Neural cell (in vitro differentiated cells): ENCODE data around the gene BEND5. TPM values are rescaled to one million over a fixed set of nuclear protein-coding genes. Genes with fewer than 3 reads are reported as not detected.

ENCODE experiments used
- H2AFZ ChIP-seq: fragments of 200-600, 300-800 bp; sonication (generic), shearing (Covaris generic); 2 replicates; pipeline ENCODE4 v1.6.0; 2014; ENCODE audit warnings: low read depth, mild to moderate bottlenecking, antibody characterized with exemption, low read length, moderate library complexity
- H3F3A ChIP-seq: fragments of 200-600 bp; shearing (Covaris generic); 2 replicates; pipeline ENCODE4 v1.6.1; 2016; ENCODE audit warnings: mild to moderate bottlenecking, moderate library complexity, mixed read lengths, antibody characterized with exemption, low read length; ENCODE audit not compliant: insufficient read depth, poor library complexity, severe bottlenecking
- H3K27ac ChIP-seq: fragments of 200-600, 300-800 bp; sonication (generic), shearing (Covaris generic); 2 replicates; pipeline ENCODE4 v1.5.1; 2014; ENCODE audit warnings: mild to moderate bottlenecking, low read length, moderate library complexity
- H3K27me3 ChIP-seq: fragments of 300-800, 200-600 bp; sonication (generic), shearing (Covaris generic); 2 replicates; pipeline ENCODE4 v1.6.0; 2014; ENCODE audit warnings: mild to moderate bottlenecking, low read depth, low read length, moderate library complexity; ENCODE audit not compliant: insufficient read depth
- H3K36me3 ChIP-seq: fragments of 300-800, 200-600 bp; sonication (generic), shearing (Covaris generic); 2 replicates; pipeline ENCODE4 v1.5.1; 2014; ENCODE audit warnings: mild to moderate bottlenecking, antibody characterized with exemption, low read length, moderate library complexity; ENCODE audit not compliant: insufficient read depth
- H3K4me2 ChIP-seq: fragments of 300-800, 200-600 bp; sonication (generic), shearing (Covaris generic); 2 replicates; pipeline ENCODE4 v1.6.0; 2014; ENCODE audit warnings: mild to moderate bottlenecking, low read length
- H3K4me3 ChIP-seq: fragments of 300-800, 200-600 bp; sonication (generic), shearing (Covaris generic); 2 replicates; pipeline ENCODE4 v1.5.1; 2014; ENCODE audit warnings: mild to moderate bottlenecking, low read length, moderate library complexity
- H3K79me2 ChIP-seq: fragments of 200-600 bp; shearing (Covaris generic); replicated peaks from 2 replicates; pipeline ENCODE4 v1.6.0; 2014; ENCODE audit warnings: mild to moderate bottlenecking, low read length, moderate library complexity; ENCODE audit not compliant: insufficient read depth
- H3K9ac ChIP-seq: fragments of 300-800, 200-600 bp; sonication (generic), shearing (Covaris generic); 2 replicates; pipeline ENCODE4 v1.6.1; 2016; ENCODE audit warnings: mild to moderate bottlenecking, low read length, mixed read lengths
- H3K9me2 ChIP-seq: fragments of 200-600 bp; shearing (Covaris generic); 2 replicates; pipeline ENCODE4 v1.6.1; 2016; ENCODE audit warnings: mild to moderate bottlenecking, low read length, mixed read lengths; ENCODE audit not compliant: insufficient read depth
- H3K9me3 ChIP-seq: fragments of 200-600, 300-800 bp; sonication (generic), shearing (Covaris generic); 2 replicates; pipeline ENCODE4 v1.6.1; 2016; ENCODE audit warnings: mild to moderate bottlenecking, mixed run types, low read length, moderate library complexity, mixed read lengths
- H4K20me1 ChIP-seq: fragments of 200-600 bp; shearing (Covaris generic); 2 replicates; pipeline ENCODE4 v1.6.1; 2016; ENCODE audit warnings: mild to moderate bottlenecking, mixed run types; ENCODE audit not compliant: insufficient read depth
- CTCF ChIP-seq: fragments of 450-650 bp; IDR thresholded peaks from 2 replicates; pipeline ENCODE4 v1.5.1; 2014; ENCODE audit warnings: antibody characterized with exemption, mild to moderate bottlenecking, moderate library complexity; ENCODE audit not compliant: poor library complexity, severe bottlenecking
- EP300 ChIP-seq: fragments of 450-650 bp; conservative IDR thresholded peaks from 2 replicates; pipeline ENCODE4 v1.6.1; 2014; ENCODE audit warnings: antibody characterized with exemption, mild to moderate bottlenecking, moderate library complexity; ENCODE audit not compliant: poor library complexity, severe bottlenecking
- EZH2 ChIP-seq: fragments of 200-600, 300-800 bp; shearing (Covaris generic), sonication (generic); IDR thresholded peaks from 2 replicates; pipeline ENCODE4 v1.6.1; 2014; ENCODE audit warnings: antibody characterized with exemption, low read length, borderline replicate concordance, mild to moderate bottlenecking; ENCODE audit not compliant: insufficient read depth, poor library complexity, severe bottlenecking
- MXI1 ChIP-seq: fragments of 450-650 bp; conservative IDR thresholded peaks from 2 replicates; pipeline ENCODE4 v1.6.1; 2014; ENCODE audit warnings: antibody characterized with exemption, mild to moderate bottlenecking; ENCODE audit not compliant: poor library complexity, severe bottlenecking
- POLR2AphosphoS5 ChIP-seq: IDR thresholded peaks from 2 replicates; pipeline ENCODE4 v1.6.1; 2012
- RAD21 ChIP-seq: fragments of 450-650 bp; conservative IDR thresholded peaks from 2 replicates; pipeline ENCODE4 v1.6.1; 2014; ENCODE audit warnings: antibody characterized with exemption, mild to moderate bottlenecking, moderate library complexity
- REST ChIP-seq: IDR thresholded peaks from 2 replicates; pipeline ENCODE4 v1.6.1; 2012; ENCODE audit warnings: borderline replicate concordance
- SMC3 ChIP-seq: fragments of 450-650 bp; conservative IDR thresholded peaks from 2 replicates; pipeline ENCODE4 v1.6.1; 2014; ENCODE audit warnings: antibody characterized with exemption, mild to moderate bottlenecking, moderate library complexity; ENCODE audit not compliant: poor library complexity
- TAF1 ChIP-seq: IDR thresholded peaks from 2 replicates; pipeline ENCODE4 v1.6.1; 2012; ENCODE audit warnings: low read depth
- polyA plus RNA-seq: library from polyadenylated mRNA; depleted of rRNA; stranded (reverse); fragments of >200 nt; gene quantifications from 2 replicates; pipeline ENCODE4 v1.2.3, GENCODE V29; 2014

The BEND5 gene
- polyA plus RNA-seq, 1 donor from 2014 or later = 64.9 TPM

GRCh38 chr1:48749068-48749467, 27.6 kb downstream of the BEND5 start:
- Histone ChIP-seq H3K4me3 (no peak overlapping the region), H4K20me1 (no peaks in the 10 kb centered on the region), H3K79me2 (peaks cover 4% of the 10 kb centered on the region), H3K4me2 (no peak overlapping the region), H3K9me3 (no peaks in the 10 kb centered on the region), H3K27me3 (no peaks in the 10 kb centered on the region), H2AFZ (no peak overlapping the region), H3K27ac (no peak overlapping the region), H3F3A (no peaks in the 10 kb centered on the region), H3K36me3 (peaks cover 11% of the 10 kb centered on the region), H3K9me2 (no peaks in the 10 kb centered on the region), H3K9ac (no peak overlapping the region)
- TF ChIP-seq SMC3 = no peak
- no peak for TF ChIP-seq TAF1
- TF ChIP-seq EZH2 = no peak
- TF ChIP-seq EP300 = no peak
- no peak for TF ChIP-seq MXI1
- no peak for TF ChIP-seq REST
- no peak for TF ChIP-seq RAD21
- TF ChIP-seq POLR2AphosphoS5 = no peak
- no peak for TF ChIP-seq CTCF

- H3K36me3 ChIP-seq = peaks cover 4% of the 10 kb centered on the region
- H3F3A ChIP-seq = no peaks in the 10 kb centered on the region
- no peaks in the 10 kb centered on the region for H3K9me3 ChIP-seq
- H3K27me3 ChIP-seq = no peaks in the 10 kb centered on the region
- TF ChIP-seq EZH2 = no peak
- H2AFZ ChIP-seq = no peak overlapping the region
- no peak overlapping the region for H3K4me2 ChIP-seq
- H3K9me2 ChIP-seq = no peaks in the 10 kb centered on the region
- no peak overlapping the region for H3K9ac ChIP-seq
- H3K27ac ChIP-seq = no peak overlapping the region
- H3K4me3 ChIP-seq = no peak overlapping the region
- H3K79me2 ChIP-seq = peaks cover 4% of the 10 kb centered on the region
- no peaks in the 10 kb centered on the region for H4K20me1 ChIP-seq
These were observed 29.8 kb downstream of the BEND5 start for GRCh38 chr1:48746906-48747305.

- Histone ChIP-seq H3K27me3 (no peaks in the 10 kb centered on the region), H3K9ac (no peak overlapping the region), H3K36me3 (peaks cover 14% of the 10 kb centered on the region), H3K4me3 (no peak overlapping the region), H4K20me1 (no peaks in the 10 kb centered on the region), H2AFZ (no peak overlapping the region), H3K4me2 (no peak overlapping the region), H3K9me3 (no peaks in the 10 kb centered on the region), H3F3A (no peaks in the 10 kb centered on the region), H3K27ac (no peak overlapping the region), H3K79me2 (peaks cover 4% of the 10 kb centered on the region), H3K9me2 (no peaks in the 10 kb centered on the region)
- no peak for TF ChIP-seq MXI1
- no peak for TF ChIP-seq REST
- TF ChIP-seq EP300 = no peak
- TF ChIP-seq TAF1 = no peak
These were observed 32.7 kb downstream of the BEND5 start for GRCh38 chr1:48744032-48744431.
